ENCODE results near the gene ATP6V1B1. TPM values are rescaled to one million over a fixed set of nuclear protein-coding genes. Genes with fewer than 3 reads are reported as not detected.
A peak's percentile ranks its signal among the peaks of the same experiment; 100 is the strongest.

The ATP6V1B1 gene
- total and polyA plus RNA-seq, 10 of the 15 experiments (the other 5 are each of a cell fraction or from before 2014, with no cell fraction given), result not detected

- Histone ChIP-seq H3K9me3 (replicated peaks; ENCODE audit: control insufficient read depth, insufficient read depth, low read length) (no peaks in the 10 kb centered on the region), H3K4me1 (ENCODE audit: control insufficient read depth, insufficient read depth, low read length) (peaks cover 9% of the 10 kb centered on the region), H3K36me3 (ENCODE audit: control insufficient read depth in 2 of 2, insufficient read depth in 2 of 2, low read length in 1 of 2) (peaks cover 2 to 11% of the 10 kb centered on the region in 2 experiments; a peak in 3 of 4 replicates), H3K9ac (ENCODE audit: control insufficient read depth, insufficient read depth, low read length) (peak overlapping the region; percentile 81), H3K4me3 (peak overlapping the region; percentile 85), H3K79me2 (ENCODE audit: control insufficient read depth, insufficient read depth, low read length) (peaks cover 21% of the 10 kb centered on the region), H3K4me2 (ENCODE audit: control insufficient read depth, insufficient read depth) (peak overlapping the region; percentile 96), H3K27ac (ENCODE audit: control insufficient read depth, insufficient read depth) (peak overlapping the region; percentile 57), H2AFZ (ENCODE audit: control insufficient read depth, low read depth, low read length) (peak overlapping the region; percentile 52), H4K20me1 (ENCODE audit: control insufficient read depth, insufficient read depth) (no peaks in the 10 kb centered on the region), H3K27me3 (replicated peaks in 1 of 2; ENCODE audit: control insufficient read depth in 2 of 2, insufficient read depth in 2 of 2, low read length in 1 of 2) (no peaks in the 10 kb centered on the region)
- no TSS peak for BruUV-seq (replicated peaks)
- ATAC-seq, result peak; percentile 48
- intact Hi-C loops (cut with micrococcal nuclease; ENCODE audit: unreplicated experiment) (no loop called here), in situ Hi-C loops (cut with MboI) (no loop called here)
- peak; percentile 54 for FAIRE-seq
- ChIA-PET RAD21 (ENCODE audit: unreplicated experiment) (no interaction called here), POLR2A (no interaction called here), SMC1A (ENCODE audit: uncharacterized antibody, unreplicated experiment) (no interaction called here), CTCF (interaction anchor here (2.3 kb wide), 1 partner anchor 10 kb away, joined by 8 read pairs; no protein-coding TSS in a partner anchor)
- WGBS (ENCODE audit: insufficient coverage, insufficient replicate concordance, low lambda C conversion rate, missing lambda C conversion rate), result 2% methylated on average over 34 of the region's 49 CpGs
- no peak for DNase-seq (ENCODE audit: low read depth, low spot score)
- peak; percentile 34 to 50; a peak in 2 of 4 replicates for TF ChIP-seq IKZF2 (IDR thresholded peaks at IDR 0.05)
- peak; percentile 52; the same call in 1 of the 2 replicates for TF ChIP-seq RUNX3 (IDR thresholded peaks at IDR 0.05; ENCODE audit: low read length)
- TF ChIP-seq USF1 (IDR thresholded peaks at IDR 0.05; ENCODE audit: borderline replicate concordance, extremely low read length, insufficient read depth, low read depth, low read length), result no peak
- peak; percentile 3; the same call in 1 of the 2 replicates for TF ChIP-seq GATAD2B (conservative IDR thresholded peaks at IDR 0.05; ENCODE audit: low read depth)
- TF ChIP-seq CBX3 (IDR thresholded peaks at IDR 0.05; ENCODE audit: borderline replicate concordance, low read depth), result no peak
- no peak for TF ChIP-seq RB1 (IDR thresholded peaks at IDR 0.05; ENCODE audit: borderline replicate concordance)
- TF ChIP-seq E2F8 (IDR thresholded peaks at IDR 0.05; ENCODE audit: low read depth, partially characterized antibody), result no peak
- no peak for TF ChIP-seq RBBP5 (conservative IDR thresholded peaks at IDR 0.05)
- TF ChIP-seq JUNB (IDR thresholded peaks at IDR 0.05), result no peak
- TF ChIP-seq USF2 (IDR thresholded peaks at IDR 0.05; ENCODE audit: borderline replicate concordance, low read depth, low read length), result no peak
- no peak for TF ChIP-seq HDAC2 (IDR thresholded peaks at IDR 0.05)
- TF ChIP-seq E2F4 (IDR thresholded peaks at IDR 0.05; ENCODE audit: low read depth, low read length), result no peak
- TF ChIP-seq ZZZ3 (IDR thresholded peaks at IDR 0.05; ENCODE audit: control insufficient read depth, insufficient read length, low read depth), result no peak
- TF ChIP-seq ATF3 (IDR thresholded peaks at IDR 0.05; ENCODE audit: borderline replicate concordance, extremely low read depth, low read depth, low read length), result no peak
- no peak for TF ChIP-seq ZBTB33 (IDR thresholded peaks at IDR 0.05)
- TF ChIP-seq ZBED1 (IDR thresholded peaks at IDR 0.05; ENCODE audit: borderline replicate concordance), result no peak
Observed at GRCh38 chr2:70994009-70994698, 58.5 kb downstream of the ATP6V1B1 start.

All from GM12878 (cell line).